Liver (tissue), 5 donors: ENCODE measurements around the gene KCTD4. TPM values are rescaled to one million over a fixed set of nuclear protein-coding genes. Genes with fewer than 3 reads are reported as not detected.

Experiments
- FOXA2 ChIP-seq: IDR thresholded peaks from 2 replicates; pipeline ENCODE4 v1.6.1; 2016; ENCODE audit warnings: antibody characterized with exemption
- ZBTB33 ChIP-seq: IDR thresholded peaks from 2 replicates; pipeline ENCODE4 v1.6.1; 2016; ENCODE audit warnings: antibody characterized with exemption
- polyA plus RNA-seq, 2 donors: library from polyadenylated mRNA; stranded (reverse) in 1 of 2; unstranded in 1 of 2; fragments of 200-250 nt in 1 of 2; fragments of >200 nt in 1 of 2; fragmentation: Nextera tagmentation in 1 of 2; extraction: Ambion mirVana in 1 of 2; gene quantifications; one replicate each; pipeline versions ENCODE4 v1.2.1 to v1.2.3, GENCODE V29; 2013 to 2015
- total RNA-seq, 2 donors: library from RNA; depleted of rRNA; stranded (reverse); fragments of >200 nt; gene quantifications; one replicate each; pipeline ENCODE4 v1.2.3, GENCODE V29; 2014
- donor health status: healthy.
- donor health status: healthy.
- donor health status: healthy.

KCTD4 gene
- total and polyA plus RNA-seq, 4 donors, result 0.19 TPM; not detected in 3

DNA sequence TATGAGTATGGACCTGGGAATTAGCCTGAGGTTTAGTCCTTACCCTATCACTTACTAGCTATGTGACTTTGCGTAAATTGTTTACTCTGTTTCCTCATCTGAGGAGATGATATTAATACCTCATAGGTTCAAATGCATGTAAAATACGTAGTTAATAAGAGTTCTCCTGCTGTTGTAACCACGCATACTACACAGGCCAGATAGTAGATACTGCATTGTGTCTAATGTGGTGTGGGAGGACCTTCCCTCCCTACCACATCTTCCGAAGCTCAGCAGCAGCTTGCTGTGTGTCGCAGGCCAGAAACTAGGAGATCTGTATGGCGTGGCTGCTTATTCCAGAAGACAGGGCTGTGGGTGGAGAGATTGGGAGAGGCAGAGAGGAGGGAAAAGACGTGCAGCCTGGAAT lies 57.5 kb downstream of the KCTD4 start (continued):
- TF ChIP-seq ZBTB33, result no peak
- TF ChIP-seq FOXA2, result no peak

Other genes starting within 250 kb of the KCTD4 start
- 1 to 10 TPM in 1 of 2 donors, under 1 TPM in 1; 0.92 to 1.9 TPM for gene NUFIP1, start 211.6 kb downstream of the KCTD4 start, total RNA-seq
- gene NUFIP1, start 211.6 kb downstream of the KCTD4 start, polyA plus RNA-seq, result 1 to 10 TPM; 1.5 to 2.0 TPM
- gene GPALPP1, start 211.5 kb downstream of the KCTD4 start, total RNA-seq, result 10 to 100 TPM; 12.6 to 15.7 TPM
- gene GPALPP1, start 211.5 kb downstream of the KCTD4 start, polyA plus RNA-seq, result 1 to 10 TPM; 4.7 to 7.4 TPM
- gene GTF2F2, start 80.5 kb downstream of the KCTD4 start, total RNA-seq, result 1 to 10 TPM; 7.0 to 7.6 TPM
- 1 to 10 TPM; 6.0 to 8.5 TPM for gene GTF2F2, start 80.5 kb downstream of the KCTD4 start, polyA plus RNA-seq
- gene TPT1, start 140.1 kb upstream of the KCTD4 start, total RNA-seq, result 1,000 to 10,000 TPM; 1,382 to 2,052 TPM
- 1,000 to 10,000 TPM; 1,578 to 2,885 TPM for gene TPT1, start 140.1 kb upstream of the KCTD4 start, polyA plus RNA-seq
- 10 to 100 TPM; 11.7 to 59.2 TPM for gene SLC25A30, start 217.3 kb upstream of the KCTD4 start, total RNA-seq
- 10 to 100 TPM in 1 of 2 donors, 1 to 10 TPM in 1; 5.4 to 23.8 TPM for gene SLC25A30, start 217.3 kb upstream of the KCTD4 start, polyA plus RNA-seq